Activated T-cell treated with anti-CD3 and anti-CD28 coated beads for 48 hours (primary cell): ENCODE results near the gene VWA5B1.
"Not testable (repeated sequence)": the region's sequence is repeated elsewhere in the genome, so short reads cannot be mapped to it uniquely, and the experiment has no call there.

Source experiments
- DNase-seq: peaks from one replicate; pipeline ENCODE4 v3.0.0-alpha.2; 2020; ENCODE audit warnings: low read depth

The VWA5B1 gene, protein sequence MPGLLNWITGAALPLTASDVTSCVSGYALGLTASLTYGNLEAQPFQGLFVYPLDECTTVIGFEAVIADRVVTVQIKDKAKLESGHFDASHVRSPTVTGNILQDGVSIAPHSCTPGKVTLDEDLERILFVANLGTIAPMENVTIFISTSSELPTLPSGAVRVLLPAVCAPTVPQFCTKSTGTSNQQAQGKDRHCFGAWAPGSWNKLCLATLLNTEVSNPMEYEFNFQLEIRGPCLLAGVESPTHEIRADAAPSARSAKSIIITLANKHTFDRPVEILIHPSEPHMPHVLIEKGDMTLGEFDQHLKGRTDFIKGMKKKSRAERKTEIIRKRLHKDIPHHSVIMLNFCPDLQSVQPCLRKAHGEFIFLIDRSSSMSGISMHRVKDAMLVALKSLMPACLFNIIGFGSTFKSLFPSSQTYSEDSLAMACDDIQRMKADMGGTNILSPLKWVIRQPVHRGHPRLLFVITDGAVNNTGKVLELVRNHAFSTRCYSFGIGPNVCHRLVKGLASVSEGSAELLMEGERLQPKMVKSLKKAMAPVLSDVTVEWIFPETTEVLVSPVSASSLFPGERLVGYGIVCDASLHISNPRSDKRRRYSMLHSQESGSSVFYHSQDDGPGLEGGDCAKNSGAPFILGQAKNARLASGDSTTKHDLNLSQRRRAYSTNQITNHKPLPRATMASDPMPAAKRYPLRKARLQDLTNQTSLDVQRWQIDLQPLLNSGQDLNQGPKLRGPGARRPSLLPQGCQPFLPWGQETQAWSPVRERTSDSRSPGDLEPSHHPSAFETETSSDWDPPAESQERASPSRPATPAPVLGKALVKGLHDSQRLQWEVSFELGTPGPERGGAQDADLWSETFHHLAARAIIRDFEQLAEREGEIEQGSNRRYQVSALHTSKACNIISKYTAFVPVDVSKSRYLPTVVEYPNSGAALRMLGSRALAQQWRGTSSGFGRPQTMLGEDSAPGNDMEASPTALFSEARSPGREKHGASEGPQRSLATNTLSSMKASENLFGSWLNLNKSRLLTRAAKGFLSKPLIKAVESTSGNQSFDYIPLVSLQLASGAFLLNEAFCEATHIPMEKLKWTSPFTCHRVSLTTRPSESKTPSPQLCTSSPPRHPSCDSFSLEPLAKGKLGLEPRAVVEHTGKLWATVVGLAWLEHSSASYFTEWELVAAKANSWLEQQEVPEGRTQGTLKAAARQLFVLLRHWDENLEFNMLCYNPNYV

DNA sequence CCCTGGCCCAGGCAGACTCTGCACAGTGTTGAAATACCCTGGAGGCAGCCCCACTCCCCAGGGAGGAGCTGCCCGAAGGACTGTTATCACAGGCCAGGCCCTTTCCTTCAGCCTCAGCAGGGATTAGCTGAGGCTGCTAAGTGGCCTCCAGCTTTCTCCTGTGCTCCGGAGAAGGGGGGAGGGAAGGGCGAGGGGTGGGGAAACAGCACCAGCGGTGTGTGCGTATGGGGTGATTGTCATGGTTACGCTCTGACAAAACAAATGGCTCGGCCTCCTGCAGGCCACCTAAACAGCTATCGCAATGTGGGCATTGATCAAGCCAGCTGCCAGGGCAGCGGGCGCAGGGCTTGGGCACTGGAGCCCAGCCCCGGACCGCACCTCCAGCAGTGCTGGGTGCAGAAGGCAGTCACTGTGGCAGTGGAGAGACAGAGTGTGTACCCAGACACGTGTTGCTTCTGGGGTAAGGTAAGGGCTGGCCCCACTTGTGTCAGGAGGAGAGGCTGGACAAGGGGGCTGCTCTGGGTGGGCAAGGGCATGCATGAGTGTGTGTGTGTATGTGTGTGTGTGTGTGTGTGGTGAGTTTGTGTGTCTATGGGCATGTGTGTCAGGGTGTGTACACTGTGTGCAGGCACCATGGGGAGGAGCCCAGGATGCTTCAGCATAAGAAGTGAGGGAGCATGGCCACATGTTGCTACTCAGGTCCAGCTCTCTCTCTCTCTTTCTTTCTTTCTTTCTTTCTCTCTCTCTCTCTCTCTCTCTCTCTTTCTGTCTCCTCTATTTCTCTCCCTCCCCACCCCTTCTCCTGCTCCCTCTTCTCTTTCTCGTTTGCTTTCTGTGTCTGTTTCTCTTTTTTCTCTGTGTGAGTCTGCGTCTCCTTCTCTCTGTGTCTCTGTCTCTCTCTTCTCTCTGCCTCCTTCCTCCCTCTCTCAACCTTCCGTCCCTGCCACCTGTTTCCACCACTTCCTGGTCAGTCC is at the start of gene VWA5B1:
VWA5B1 (plus strand) TSS at position 252 of the 974 bp plus-strand sequence. CDS start 19,727 bp downstream, outside the sequence.
- no peak for DNase-seq

DNA sequence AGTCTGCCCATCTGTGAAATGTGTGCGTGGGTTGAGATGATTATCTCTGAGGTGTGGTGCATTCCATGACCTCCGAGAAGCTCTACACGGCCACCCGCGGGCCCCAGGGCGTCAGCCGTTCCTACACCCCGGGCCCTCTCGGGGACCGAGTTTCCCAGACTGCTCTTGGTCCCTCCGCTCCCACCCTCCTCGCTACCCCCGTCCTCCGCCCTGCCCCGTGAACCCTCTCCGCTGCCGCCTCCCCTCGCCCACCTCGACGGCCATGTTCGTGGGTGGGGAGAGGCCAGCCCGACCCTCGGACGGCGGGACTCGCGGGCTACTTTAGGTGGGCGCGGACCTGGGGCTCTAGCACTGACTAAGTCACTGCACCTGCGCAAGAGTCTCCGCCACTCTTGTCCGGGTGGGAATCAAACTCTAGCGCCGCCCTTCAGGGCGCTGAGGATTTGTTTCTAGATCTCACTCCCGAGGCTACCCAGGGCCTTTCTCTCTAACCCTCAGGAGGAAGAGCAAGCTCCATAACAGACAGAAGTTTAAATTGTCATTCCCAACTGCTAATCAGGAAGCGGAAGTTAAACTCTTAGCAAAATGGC is 47.7 kb upstream of the VWA5B1 start:
- DNase-seq, result no peak

DNA sequence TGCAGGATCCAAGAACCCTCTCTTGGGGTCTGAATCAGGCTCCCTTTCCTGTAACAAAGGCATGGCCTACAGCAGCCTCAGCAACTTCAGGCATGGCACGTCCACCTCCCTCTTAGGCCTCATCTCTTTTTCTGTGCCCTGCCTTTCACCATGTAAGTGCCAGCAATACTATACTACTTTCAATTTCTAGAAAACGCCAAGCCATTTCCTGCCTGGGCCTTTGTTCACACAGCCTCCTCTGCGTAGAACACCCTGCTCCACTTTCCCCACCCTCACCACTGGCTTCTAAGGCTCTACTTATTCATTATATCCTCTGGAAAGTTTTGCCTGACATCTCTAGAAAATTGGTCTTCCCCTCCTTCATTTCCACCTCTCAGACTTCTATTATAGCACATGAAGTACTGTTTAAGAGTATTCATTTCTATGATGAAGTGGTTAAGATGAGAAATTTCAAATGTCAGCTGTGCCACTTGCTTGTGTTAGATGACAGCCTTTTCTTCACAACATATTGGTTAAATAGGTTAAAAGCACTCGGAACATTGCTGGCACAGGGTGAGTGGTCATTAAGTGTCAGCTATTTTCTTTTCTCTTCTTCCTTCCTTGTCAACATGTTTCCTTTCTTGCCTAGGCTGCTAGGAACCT is 41.6 kb upstream of the VWA5B1 start:
- peak; percentile 14 for DNase-seq

DNA sequence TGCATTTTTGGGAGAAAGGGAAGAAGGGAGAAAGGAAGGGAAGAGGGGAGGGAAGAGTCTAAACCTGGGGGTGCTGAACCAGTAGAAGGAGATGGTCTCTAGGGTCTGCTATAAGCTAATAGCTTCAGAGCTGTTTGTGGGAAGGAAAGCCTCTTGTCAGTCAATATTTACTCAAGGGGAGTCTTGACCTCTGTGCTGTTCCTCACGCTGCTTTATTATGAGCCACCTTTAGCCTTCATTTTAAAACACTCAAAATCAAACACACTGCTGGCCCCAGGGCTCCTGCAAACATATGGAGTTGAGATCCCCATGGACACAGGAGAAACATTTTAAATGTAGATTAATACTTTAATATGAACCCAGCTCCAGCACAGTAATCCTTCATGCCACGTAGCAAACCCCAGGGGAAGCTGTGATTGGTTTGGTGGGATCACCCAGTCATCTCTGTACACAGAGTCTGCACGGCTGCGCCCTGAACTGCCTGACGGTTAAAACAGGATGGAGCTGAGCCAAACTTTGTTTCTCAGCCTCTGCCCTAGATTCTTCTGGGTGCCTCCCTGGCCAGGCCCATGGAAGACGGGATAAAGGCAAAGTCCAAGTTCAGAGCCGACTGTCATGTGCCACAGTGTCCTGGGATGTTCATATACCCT is 40.2 kb upstream of the VWA5B1 start:
- DNase-seq, result no peak

DNA sequence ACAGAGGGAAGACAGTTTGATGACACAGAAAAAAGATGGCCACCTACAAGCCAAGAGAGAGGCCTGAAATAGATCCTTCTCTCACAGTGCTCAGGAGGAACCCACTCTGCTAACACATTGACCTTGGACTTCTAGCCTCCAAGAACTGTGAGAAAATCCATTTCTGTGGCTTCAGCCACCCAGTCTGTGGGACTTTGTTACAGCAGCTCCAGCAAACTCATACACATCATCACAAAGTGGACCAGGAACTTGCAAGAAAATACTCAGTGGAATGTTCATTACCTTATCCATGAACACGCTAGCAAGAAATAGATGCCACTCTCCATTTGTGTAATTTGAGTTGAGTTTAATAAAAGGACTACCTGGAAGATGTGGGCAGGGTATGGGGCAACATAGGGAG is 38.1 kb upstream of the VWA5B1 start:
- no peak for DNase-seq

DNA sequence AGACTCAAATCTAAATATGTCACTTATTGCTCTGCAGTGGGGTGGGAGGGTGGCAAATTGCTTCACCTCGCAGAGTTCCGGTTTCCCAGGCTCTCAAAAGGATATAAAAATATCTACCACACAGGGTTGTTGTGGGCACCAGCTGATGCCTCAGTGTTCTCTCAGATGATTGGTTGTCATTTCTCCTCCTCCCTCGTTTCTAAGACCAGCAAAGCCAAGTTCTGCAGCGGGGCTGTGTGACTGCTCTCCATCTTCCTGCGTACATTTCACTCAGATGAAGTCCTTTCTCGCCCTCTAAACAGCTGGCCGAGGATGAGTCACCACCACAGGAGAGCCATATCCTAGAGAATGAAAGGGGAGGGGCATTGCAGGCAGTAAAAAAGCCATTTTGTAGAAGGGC is 35.0 kb upstream of the VWA5B1 start:
- no peak for DNase-seq

DNA sequence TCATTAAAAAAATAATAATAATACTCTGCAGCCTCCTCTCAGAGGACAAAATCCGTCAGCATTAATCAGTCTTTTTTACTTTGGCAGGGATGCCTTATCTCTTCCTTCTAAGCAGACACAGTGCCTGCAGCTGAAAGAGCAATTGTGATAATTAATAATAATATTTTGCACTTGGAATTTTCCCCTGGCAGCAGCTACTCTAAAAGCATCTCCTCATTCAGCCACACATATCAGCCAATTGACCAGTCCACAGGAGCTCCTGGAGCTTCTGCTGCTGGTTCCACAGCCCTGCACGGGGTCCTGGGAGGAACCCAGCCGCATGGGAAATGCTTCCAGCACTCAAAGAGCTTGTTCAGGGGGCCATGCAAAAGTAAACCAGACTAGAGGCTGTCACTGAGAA is 31.0 kb upstream of the VWA5B1 start:
- DNase-seq, result no peak

DNA sequence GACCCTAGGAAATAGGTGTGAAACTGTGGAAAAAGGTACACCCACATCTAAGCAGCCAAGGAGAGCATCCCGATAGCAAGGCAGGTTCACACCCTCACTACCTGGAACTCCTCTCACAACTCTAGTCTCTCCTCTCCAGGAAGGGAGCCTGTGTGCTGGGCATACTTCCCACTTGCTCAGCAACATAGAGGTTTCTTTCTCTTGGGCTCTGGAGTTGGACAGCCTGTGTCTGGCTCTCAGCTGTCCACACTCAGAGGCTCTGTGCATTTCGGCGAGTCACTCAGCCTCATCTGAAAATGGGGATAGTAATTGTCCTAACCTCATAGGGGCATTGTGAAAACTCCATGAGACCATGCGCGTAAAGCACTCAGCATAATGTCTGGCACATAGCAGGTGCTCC is 29.6 kb upstream of the VWA5B1 start:
- no peak for DNase-seq

DNA sequence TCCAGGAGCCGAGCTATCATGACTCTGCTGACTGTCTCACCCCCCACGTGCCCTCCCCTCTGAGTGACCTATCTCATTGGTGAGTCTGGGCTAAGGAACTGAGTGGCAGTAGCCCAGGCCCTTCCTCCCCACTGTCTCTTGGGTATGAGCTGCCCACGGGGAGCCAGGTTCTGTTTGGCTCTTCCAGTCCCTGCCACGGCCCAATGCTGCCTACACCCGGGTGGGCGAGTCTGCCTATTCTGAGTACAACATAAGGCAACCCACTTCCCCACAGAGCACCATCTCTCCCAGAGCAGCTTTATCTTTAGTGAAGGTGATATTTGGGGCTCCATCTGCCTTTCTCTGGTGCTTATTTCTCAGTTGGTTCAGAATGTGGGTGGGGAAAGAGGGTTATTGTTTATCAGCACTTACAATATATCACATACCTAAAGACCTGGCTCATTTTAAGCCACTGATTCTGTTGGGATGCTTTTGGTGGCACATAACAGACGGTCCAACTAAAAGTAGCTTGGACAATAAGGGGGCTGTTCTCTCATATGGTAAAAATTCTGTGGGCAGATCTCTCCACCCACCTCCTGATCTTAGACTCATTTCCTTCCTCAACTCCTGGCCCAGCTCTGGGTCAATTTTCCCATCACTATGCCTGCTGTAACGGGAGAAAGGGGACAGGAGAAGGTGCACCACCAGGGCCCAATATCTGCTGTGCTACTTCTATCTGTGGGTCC is 27.7 kb upstream of the VWA5B1 start:
- DNase-seq, result no peak

DNA sequence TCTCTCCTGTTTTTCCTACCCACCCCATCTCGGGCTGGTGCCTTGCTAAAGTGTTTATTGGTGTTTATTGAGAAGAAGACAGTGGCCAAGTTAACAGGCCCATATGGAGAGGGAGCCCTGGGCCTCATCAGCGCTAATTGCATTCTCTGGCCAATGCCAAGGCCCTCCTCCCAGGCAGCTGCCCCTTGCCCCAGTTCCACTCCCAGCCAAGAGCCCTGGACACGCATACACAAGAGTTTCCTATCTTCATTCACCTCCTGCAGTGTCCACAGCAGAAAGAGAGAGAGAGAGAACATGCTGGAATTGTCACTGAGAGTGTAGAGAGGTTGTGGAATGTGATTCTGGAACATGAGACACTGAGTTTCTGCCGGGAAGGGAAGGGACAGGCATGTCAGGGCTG is 25.4 kb upstream of the VWA5B1 start:
- no peak for DNase-seq

DNA sequence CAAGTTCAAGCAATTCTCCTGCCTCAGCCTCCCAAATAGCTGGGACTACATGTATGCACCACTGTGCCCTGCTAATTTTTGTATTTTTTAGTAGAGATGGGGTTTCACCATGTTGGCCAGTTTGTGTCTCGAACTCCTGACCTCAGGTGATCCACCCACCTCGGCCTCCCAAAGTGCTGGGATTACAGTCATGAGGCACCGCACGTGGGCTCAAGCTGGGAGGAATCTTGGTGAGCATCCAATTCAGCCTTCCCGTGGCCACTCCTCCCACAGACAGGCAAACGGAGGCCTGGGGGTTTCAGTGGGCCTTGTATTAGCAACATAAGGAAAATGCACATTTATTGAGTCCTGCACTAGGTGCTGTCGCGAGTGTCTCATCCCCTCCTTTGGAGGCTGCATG is 24.5 kb upstream of the VWA5B1 start:
- DNase-seq, result no peak

DNA sequence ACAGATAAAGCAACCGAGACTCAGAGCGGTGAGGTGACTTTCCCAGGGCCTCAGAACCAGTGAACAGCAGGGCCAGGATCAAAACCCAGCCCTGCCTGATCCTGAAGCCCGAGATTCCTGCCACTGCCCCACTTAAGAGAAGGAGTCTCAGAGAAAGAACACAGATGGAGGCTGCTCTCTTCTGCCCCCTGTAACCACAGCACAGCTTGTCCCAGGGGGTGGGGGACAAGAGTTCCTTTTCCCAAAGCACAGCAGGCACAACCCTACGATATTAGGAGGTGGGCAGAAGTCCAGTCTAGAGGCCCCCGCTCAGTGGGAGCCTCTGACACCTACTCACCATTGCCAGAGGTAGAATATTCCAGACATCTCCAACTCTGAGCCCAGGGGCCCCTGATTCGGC is 24.0 kb upstream of the VWA5B1 start:
- no peak for DNase-seq

DNA sequence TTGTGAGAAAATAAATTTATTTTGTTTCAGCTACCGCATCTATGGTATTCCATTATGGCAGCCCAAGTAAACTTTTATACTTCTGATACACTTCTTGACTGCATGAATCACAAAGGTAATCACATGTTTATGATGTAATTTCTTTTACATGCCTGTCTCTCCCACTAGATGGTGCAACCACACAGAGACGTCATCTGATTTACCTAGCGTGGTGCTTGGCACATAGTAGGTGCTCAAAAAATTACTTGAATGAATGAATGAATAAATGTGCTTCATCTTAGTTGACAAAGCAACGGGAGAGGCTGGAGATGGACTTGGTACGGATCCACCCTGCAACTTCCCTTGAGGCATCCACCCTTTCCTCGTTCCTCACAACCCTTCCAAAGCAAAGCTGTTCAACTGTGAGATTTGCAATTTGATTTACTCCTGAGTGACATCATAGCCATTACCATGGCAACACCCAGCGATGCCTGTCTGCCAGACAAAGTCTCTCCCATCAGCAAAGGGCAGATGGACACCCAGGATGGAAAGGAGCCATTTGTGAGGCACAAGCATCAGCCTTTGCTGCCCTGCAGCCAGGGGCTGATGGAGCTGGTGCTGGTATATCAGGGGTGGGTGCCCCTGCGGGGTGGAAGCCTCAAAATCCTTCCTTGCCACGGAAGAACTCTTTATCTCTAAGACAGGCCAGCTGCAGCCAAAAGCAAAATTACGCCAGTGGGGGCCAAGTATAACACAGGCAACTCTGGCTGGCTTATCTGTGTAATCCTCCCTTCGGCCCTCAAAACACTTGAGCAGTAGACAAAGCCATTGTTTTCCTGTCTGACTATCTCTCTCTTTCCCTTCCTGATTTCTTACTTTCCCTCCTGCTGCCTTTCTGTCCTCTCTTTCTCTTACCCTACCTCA is 18.9 kb upstream of the VWA5B1 start:
- no peak for DNase-seq

DNA sequence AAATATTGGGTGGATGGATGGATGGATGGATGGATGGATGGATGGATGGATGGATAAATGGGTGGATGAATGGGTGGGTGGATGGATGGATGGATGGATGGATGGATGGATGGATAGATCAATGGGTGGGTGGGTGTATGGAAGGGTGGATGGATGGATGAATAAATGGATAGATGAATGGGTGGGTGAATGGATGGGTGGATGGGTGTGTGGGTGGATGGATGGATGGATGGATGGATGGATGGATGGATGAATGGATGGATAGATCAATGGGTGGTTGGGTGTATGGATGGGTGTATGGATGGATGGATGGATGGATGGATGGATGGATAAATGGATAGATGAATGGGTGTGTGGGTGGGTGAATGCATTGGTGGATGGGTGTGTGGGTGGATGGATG is 17.0 kb upstream of the VWA5B1 start:
- DNase-seq, result not testable (repeated sequence)

DNA sequence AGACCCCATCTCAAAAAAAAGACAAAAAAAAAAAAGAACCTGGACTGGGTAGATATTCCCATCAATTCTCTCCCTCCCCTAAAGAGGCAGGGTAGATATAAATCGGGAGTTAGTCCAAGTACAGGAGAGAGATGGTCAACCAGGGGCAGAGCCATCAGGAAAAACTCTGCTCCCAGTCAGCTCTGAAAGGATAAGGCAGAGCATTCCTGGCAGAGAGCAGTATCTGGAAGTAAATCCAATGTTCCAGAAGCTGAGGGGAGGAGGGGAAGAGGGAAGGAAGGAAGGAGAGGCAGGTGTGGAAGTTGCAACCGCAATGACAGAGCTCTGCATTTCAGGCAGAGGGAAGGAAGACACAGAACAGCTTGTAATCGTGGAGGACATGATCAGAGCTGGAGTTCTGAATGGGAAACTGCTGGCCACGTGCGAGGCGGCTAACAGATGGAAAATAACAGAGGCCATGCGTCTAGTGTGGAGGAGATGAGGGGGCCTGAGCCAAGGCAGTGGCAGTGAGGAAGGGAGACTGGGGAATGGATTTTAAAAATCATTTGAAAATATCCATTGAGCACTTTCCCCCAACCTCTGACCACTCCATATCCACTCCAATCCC is 15.3 kb upstream of the VWA5B1 start:
- DNase-seq, result no peak

DNA sequence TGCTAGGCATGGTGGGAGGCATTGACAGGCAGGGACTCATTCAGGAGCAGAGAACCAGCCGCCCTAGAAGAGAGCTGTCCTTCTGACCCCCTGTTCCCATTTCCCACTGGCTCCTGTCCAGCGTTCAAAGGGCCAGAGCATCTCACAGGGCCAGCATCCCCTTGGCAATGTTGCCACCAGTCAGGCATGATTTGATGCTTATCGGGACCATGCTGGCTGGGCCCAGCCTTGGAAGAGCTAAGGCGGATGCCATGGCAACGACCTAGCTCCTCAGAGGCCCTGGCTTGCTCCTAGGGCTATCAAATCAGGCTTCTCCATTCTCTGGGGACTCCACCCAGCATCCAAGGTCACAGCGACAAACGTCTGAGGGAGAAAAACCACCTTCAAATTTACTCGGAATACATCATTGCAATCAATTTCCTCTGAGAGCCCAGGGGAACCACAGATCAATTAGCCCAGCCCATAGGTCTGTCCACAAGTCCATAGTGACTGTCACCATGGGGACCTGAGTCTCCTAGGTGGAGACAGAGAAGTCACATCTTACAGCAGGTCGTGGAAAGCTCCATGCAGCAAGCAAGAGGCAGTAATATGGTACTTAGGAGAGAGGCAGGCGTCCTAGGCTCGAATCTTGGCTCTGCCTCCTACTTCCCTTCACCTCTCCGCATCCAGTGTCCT is 14.1 kb upstream of the VWA5B1 start:
- no peak for DNase-seq

DNA sequence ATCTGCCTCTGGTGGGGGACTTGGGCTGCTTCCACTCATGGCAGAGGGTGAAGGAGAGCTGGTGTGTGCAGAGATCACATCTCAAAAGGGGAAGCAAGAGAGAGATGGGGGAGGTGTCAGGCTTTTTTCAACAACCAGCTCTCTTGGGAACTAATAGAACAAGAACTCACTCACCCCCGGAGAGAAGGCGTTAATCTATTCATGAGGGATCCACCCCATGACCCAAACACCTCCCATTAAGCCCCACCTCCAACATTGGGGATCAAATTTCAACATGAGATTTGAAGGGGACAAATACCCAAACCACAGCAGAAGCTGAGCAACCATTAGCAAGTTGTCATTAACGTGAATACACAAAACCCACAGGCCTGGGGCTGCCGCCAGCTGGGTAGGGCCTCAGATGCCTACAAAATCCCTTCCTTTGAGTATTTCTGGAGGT is 12.0 kb upstream of the VWA5B1 start:
- DNase-seq, result no peak
